Stimulated activated CD8-positive, alpha-beta memory T cell treated with anti-CD3 and anti-CD28 coated beads, Interleukin-12 subunit alpha, Interleukin-12 subunit beta, amount 100 ng/mL, for 4 hours (primary cell): ENCODE data around the gene NOTCH2.
"Not testable (repeated sequence)": the region's sequence is repeated elsewhere in the genome, so short reads cannot be mapped to it uniquely, and the experiment has no call there.

Source experiments
- DNase-seq: peaks from one replicate; pipeline ENCODE4 v3.0.0-alpha.2; 2020; ENCODE audit warnings: low read depth

NOTCH2 gene

DNA sequence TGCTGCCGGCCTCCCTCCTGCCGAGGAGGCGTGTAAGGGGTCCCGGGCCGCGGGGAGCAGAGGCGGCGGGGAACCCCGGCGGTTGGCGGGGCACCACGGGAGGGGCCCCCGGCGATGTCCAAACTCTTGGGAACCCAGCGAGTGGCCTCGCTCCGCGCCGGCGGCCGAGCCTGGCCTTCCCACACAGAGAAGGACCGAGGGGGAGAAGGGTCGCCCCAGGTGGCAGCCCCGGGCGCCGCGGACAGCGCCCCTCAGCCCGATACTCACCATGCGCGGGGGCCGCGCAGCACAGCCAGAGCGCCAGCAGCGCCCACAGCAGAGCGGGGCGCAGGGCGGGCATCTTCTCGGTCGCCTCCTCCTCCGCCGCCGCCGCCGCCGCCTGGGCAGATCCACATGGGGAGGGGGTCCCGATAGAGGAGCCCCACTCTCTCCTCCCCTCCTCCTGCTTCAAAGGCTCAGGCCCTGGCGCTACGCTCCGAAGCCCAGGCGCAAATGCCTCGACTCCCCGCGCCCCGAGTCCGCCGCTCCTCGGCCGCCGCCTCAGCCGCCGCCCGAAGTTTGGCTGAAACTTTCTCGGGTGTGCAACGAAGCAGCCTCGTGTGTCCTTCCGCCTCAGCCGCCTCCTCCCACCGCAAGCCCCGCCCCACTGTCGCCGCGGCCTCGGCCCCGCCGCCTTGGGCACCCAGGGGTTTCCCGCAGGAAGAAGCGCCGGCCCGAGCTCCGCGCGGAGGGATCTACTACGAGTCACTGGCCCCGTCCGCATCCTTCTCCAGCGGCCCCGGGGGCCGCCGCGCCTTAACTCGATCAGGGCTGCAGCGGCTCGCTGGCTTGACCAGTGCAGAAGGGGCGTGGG lies at the start of gene NOTCH2:
TSS of gene NOTCH2 (minus strand) at position 596 of the 853 bp plus-strand sequence. CDS start at position 340, 256 bp downstream.
- peak; percentile 46 for DNase-seq

DNA sequence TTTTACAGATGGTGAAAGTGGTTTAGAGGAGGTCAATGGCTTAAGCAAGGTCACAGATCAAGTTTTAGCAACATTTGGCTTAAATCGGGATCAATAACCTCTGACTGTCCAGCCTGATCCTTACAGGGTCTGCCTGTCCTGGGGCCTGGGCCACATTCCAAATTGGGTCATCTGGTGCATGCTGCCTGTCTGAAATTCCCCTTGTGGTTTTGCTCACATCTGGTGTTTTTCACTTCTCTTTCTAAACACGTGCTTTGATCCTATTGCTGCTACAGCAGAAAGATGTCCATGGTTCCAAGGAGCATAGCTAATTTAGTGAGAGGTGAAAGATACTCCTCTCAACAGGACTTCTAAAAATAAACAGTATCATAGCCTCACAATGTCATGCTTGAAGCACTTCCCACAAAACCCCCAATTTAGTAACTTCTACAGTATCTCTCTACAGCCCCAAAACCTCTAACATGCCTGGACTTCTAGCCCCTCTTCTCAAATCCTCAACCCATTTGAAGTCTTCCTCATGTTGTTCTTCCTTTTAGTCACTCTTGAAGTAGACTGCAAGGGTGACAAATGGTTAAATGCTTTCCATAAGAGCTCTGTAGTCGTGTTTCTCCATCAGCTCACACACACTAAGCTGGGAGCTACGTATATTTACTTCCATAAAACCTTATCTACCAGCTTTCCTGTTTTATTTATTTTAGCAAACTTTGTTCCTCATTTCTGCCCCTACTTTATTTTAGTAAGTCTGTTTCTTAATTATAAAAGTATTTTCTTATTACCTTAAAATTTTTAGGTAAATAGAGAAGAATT lies 48.1 kb upstream of the NOTCH2 start:
- not testable (repeated sequence) for DNase-seq

- DNase-seq, result not testable (repeated sequence)
Measured at GRCh38 chr1:120116094-120116493, 46.6 kb upstream of the NOTCH2 start.

GRCh38 chr1:120113134-120113533 lies 43.7 kb upstream of the NOTCH2 start:
- DNase-seq, result not testable (repeated sequence)

DNA sequence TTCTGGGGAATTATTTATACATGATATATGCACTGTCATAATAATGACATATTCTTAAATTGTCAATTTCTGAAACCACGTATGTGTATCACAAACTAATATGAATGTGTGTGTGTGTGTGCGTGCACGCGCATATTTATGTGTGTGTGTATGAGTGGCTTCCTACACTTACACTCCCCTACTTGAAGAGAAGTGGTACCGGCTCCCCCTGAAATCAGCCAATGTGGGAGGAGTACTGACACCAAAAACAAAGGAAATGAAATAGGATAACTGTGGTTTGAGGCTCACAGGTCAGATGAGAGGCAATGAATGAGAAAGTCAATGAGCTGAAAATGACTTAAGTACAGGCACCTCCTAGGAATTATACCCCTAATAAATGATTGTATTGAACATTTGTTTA lies 42.8 kb upstream of the NOTCH2 start:
- not testable (repeated sequence) for DNase-seq

DNA sequence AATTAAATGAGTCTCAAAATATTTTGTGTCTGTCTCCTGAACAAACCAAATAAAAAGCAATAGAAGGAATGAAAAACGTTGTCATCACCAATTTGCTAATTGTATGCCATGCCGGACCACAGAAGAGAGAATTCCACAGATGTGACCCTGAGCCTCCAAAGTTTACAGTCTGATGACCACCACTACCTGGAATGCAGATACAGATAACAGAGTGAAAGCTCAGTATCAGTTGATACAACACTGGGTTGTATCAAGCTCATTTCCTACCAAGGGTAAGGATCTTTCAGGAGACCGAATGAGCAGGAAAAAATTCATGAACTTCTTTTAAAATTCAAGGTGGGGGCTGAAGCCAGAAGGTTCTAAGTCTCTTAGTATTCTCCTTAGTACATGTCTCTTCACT lies 42.3 kb upstream of the NOTCH2 start:
- not testable (repeated sequence) for DNase-seq

DNA sequence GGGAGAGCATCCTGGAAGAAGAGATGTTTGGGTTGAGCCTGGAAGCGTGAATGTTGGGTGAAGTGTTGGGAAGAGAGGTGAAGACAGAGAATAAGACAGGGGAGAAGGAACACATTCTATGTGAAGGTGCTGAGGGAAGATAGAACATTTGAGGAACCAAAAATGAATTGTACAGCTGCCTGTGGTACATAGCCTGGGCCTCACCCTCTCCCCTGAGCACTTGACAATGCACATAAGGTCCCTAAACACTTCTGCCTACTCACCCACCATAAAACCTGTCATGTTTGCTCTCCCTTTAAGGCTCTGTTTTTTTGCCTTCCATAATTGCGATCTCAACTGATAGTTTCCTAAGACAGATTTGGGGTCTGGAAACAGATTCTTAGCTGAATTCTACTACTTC lies 41.5 kb upstream of the NOTCH2 start:
- not testable (repeated sequence) for DNase-seq

DNA sequence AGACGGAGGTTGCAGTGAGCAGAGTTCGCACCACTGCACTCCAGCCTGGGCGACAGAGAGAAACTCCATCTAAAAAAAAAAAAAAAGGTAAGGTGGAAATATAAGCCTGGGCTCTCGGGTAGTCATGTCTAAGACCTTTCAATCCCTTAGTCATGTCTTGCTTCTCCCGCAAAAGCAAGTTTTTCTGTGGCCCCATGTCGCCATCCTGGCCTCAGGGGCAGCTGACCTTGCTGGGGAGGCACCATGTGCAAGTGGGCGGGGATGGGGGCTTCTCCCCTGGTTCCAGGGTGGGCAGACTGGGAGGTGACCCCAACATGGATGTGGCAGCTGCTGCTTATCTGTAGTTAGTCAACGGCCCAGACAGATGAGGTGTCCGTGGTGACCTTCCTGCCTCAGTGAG lies 40.2 kb upstream of the NOTCH2 start:
- DNase-seq, result not testable (repeated sequence)

- DNase-seq, result not testable (repeated sequence)
Measured at GRCh38 chr1:120109180-120109579, 39.7 kb upstream of the NOTCH2 start.

DNA sequence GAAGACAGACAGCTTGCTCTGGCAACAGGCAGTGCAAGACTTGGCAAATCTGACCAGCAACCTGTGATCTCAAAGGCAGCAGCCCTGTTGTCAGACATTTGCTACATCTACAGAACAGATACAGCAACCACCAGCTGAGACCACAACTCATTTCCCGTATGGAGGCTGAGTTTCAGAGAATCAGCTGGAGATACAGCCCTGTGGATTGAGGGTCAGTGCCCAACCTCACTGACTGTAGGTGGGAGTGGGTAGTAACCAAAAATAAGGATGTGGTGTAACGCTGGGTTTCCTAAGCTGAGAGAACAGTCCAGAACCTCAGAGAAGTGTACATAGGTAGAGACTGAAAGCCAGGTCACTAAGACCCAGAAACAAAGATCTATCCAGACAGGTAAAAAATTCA lies 35.8 kb upstream of the NOTCH2 start:
- not testable (repeated sequence) for DNase-seq

DNA sequence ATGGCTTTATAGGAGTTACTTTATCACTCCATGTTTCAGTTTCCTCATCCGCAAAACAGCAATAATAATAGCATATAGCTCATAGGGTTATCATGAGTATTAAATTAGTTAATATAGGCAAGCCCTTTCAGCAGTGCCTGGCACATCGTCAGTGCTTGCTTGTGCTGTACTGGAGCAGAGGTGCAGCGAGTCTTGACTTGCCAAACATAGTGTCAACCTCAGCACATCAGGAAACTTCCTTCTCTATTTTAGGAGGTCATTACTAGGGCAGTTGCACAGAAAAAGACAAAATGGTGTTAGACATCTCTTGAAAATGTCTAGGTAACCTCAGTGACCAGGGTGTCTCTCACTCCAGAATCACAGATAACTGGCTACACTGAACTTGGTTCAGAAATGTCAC lies 34.3 kb upstream of the NOTCH2 start:
- not testable (repeated sequence) for DNase-seq

- not testable (repeated sequence) for DNase-seq
Measured at GRCh38 chr1:120101593-120101992, 32.1 kb upstream of the NOTCH2 start.

- DNase-seq, result not testable (repeated sequence)
Measured at GRCh38 chr1:120100590-120100989, 31.1 kb upstream of the NOTCH2 start.

GRCh38 chr1:120098986-120099759 lies 29.7 kb upstream of the NOTCH2 start:
- DNase-seq, result not testable (repeated sequence)

- not testable (repeated sequence) for DNase-seq
Measured at GRCh38 chr1:120096981-120097545, 27.6 kb upstream of the NOTCH2 start.

DNA sequence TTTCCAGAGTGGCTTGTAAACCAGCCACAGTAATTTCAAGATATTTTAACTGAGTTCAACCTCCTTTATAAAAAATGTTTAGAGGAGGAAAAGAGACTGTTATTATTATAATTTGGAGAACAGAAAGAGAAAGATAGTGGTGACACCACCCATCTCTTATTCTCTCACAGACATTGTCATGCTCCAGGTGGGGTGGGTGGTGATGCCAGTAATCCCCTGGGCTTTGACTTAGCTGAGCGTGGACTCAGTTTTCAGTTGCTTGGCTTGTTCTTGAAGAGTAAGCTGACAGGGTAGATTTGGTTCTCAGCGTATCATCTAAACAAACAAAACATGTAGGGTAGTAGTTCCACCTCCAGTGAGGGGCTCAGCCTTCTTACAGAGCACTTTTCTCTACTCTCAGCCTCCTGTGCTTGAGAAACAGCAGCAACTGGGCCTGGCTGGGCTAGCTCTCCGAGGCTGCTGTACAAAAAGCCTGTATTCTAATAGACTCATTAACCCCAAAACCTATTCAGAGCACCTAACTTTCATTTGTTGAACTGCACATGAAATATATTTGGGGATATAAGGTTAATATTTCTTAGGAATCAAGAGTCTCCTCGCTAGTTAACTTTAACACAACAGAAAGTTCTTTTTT lies 24.2 kb upstream of the NOTCH2 start:
- DNase-seq, result not testable (repeated sequence)

DNA sequence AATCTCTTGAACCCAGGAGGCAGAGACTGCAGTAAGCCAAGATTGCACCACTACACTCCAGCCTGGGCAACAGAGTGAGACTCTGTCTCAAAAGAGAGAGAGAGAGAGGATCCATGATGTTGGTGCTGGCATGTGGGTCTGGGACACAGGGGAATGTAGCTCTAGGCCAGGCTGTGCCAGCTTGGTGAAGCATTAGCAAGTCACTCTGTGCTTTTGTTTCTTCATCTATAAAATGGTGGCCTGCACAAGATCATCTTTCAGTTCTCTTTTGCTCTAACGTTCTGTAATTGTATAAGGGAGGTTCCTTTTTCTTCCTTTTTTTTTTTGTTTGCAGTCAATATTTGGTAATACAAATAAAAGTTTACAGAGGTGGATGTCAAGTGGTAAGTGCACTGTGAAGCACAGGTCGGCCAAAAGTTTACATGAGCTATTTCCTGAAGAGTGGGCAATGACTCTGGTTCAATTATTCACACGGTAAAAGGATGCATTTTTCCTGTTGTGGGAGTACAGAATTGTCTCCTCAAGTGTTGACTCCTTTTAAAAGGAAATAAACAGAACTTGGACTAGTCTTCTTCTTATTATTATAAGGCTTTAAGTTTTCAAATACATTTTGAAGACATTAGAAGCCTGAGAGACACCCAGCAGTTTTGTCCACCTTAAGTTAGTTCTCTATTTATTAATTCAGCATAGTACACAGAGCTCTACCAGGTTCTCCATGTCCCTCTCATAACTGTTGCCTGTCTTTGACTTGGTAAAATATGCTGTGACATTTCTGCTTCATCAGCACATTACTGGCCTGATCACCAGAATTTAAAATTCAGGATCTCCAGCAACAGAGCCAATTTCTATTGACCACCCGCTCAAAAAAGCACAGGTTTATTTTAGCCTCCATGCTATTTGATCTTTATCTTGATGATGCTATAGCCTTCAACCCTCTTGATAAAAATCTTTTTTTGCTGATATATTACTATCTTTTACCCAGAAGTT lies 23.1 kb upstream of the NOTCH2 start:
- DNase-seq, result not testable (repeated sequence)

DNA sequence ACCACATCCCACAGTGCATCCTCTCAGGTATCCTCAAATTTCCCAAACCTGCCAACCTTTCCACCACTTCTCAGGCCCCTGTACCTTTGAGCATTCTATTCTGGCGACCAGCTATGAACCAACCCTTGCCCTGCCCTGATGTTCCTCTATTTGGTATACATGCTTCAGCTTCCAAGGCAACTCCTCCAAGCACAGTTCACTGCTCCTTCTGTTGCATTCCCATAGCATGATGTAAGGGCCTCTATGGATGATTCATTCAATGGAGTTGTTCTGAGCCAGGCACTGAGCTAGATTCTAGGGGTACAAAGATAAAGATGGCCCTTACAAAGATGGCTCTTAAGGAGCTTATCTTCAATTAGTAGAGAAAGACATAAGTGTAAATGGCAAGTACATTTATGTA lies 21.4 kb upstream of the NOTCH2 start:
- not testable (repeated sequence) for DNase-seq

DNA sequence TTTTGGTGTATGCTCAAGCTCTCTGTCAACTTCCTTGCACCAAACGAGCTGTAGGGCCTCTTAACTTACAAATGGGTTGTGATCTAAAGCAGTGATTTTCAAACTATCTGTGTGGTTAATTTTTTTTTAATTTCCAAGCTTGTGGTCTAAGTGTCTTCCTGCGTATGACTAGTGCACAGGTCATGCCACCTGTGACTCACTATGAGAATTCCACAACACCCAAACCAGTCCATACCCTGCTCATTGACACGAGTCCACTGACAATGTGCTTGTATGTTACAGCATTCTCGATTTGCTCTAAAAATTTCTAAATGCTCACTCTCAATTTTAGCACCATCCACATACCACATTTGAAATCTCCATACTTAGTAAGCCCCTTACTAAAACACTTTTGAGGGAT lies 18.5 kb upstream of the NOTCH2 start:
- not testable (repeated sequence) for DNase-seq

- not testable (repeated sequence) for DNase-seq
Measured at GRCh38 chr1:120069920-120070214, 405 bp upstream of the NOTCH2 start.
